ENCODE results near the gene PARD3B.

Gene PARD3B

DNA sequence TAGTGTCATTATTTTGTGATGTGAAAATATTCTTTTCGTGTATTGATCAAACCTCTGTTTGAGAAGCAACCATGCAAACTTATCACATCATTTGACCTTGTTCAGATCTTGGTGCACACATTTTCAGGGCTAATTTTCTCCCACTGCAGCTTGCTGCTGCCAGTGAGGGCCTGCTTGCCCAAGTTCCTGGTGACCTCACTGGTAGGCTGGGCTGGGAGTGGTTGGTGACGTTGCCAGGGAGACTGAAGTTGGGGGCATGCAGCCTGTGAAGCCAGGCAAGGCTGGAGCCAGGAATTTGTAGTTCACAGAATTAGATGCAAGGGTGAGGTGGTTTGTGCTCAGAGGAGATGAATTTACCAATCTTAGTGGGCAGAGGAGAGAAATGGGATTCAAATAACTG lies 38.5 kb downstream of the PARD3B start:
- DNase-seq (ENCODE audit: insufficient read length, low spot score) (no peak), FAIRE-seq (no peak)
- TF ChIP-seq, protein P1, sequence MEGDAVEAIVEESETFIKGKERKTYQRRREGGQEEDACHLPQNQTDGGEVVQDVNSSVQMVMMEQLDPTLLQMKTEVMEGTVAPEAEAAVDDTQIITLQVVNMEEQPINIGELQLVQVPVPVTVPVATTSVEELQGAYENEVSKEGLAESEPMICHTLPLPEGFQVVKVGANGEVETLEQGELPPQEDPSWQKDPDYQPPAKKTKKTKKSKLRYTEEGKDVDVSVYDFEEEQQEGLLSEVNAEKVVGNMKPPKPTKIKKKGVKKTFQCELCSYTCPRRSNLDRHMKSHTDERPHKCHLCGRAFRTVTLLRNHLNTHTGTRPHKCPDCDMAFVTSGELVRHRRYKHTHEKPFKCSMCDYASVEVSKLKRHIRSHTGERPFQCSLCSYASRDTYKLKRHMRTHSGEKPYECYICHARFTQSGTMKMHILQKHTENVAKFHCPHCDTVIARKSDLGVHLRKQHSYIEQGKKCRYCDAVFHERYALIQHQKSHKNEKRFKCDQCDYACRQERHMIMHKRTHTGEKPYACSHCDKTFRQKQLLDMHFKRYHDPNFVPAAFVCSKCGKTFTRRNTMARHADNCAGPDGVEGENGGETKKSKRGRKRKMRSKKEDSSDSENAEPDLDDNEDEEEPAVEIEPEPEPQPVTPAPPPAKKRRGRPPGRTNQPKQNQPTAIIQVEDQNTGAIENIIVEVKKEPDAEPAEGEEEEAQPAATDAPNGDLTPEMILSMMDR (IDR thresholded peaks at IDR 0.05; ENCODE audit: insufficient read depth, missing control alignments) = no peak

DNA sequence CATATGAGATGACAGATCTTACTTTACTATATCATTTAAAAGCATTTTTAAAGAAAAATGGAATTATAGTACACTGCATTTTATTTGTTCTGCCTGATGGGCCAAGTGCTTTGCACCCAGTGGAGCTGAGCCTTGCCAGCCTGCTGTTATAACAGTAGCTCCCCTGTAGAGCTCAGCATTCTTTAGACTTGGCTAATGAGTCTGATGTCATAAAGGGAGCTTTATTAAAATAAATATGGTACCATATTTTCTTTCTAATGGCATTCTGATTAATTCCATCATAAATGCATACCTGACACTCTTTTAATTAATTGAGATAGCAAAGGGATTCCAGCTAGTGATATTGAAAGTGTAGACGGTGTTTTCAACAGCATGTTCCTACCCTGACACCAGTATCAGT lies 40.7 kb downstream of the PARD3B start:
- no peak for DNase-seq (ENCODE audit: insufficient read length, low spot score)
- no peak for FAIRE-seq
- TF ChIP-seq, protein P1 (IDR thresholded peaks at IDR 0.05; ENCODE audit: insufficient read depth, missing control alignments) = no peak

DNA sequence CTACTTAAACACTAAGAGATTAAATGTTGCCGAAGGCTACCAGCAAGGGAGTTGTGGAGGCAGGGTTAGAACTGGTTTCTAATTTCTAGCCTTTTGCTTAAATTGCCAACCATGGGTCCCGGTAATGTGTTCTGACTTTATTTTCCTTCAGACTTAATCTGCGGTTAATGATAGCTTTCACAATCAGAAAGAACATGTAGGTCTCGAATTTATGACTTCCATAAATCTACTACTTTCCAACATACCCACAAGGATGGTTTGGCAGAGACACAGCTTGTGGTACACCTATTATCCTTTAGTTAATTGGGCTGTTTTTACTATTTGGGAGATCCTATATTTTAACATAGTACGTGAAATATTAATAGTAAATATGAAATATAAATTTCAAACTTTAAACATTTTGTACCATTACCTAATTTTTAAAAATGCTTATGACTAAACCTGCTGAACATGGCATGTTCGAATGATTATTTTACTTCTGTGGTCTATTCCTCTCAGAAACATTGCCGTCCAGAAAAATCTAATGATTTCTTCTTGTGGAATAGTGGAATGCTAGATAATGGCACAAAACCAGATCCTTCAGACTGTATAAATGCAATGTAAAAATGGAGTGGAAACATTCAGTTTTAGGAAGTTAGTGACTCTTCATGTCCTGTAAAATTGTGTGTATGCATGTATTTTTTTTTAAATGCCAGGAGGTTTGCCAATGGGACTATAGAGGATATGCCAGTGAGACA lies 41.3 kb downstream of the PARD3B start:
- no peak for FAIRE-seq
- no peak for DNase-seq (ENCODE audit: insufficient read length, low spot score)
- TF ChIP-seq, protein P1 (IDR thresholded peaks at IDR 0.05; ENCODE audit: insufficient read depth, missing control alignments) = no peak

DNA sequence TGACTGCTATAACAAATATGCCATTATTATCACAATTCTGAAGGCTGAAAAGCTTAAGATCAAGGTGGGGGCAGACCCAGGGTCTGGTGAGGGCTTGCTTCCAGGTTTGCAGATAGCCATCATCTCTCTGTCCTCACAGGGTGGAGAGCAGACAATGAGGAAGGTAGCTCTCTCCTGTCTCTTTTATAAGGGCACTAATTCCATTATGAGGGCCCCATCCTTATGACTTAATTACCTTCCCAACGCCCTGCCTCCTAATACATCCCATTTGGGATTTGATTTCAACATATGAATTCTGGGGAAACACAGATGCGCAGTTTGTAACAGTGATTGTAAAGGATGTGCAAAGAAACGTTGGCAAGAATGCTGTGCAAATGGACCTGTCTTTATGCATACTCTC lies 44.8 kb downstream of the PARD3B start:
- TF ChIP-seq, protein P1 (IDR thresholded peaks at IDR 0.05; ENCODE audit: insufficient read depth, missing control alignments) = no peak
- FAIRE-seq (no peak), DNase-seq (ENCODE audit: insufficient read length, low spot score) (no peak)

DNA sequence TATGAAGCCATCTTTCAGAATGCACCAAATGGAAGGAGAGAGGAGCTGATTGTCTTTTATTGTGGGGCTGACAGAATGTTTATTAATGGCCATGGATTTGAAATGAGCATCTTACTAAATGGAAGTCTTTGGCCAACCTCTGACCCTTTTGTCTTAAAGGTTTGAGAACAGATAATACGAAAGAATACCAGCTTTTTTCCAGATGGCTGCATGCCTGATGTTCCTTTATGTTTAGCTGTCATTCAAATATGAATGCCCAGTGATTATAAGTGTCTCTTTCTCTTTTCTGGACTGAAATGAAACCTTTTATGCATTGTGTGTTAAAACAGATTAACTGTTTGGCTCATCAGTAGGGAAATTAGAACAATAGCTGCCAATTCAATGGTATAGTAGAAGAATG lies 46.0 kb downstream of the PARD3B start:
- FAIRE-seq (no peak), DNase-seq (ENCODE audit: insufficient read length, low spot score) (no peak)
- TF ChIP-seq, protein P1 (IDR thresholded peaks at IDR 0.05; ENCODE audit: insufficient read depth, missing control alignments) = no peak

DNA sequence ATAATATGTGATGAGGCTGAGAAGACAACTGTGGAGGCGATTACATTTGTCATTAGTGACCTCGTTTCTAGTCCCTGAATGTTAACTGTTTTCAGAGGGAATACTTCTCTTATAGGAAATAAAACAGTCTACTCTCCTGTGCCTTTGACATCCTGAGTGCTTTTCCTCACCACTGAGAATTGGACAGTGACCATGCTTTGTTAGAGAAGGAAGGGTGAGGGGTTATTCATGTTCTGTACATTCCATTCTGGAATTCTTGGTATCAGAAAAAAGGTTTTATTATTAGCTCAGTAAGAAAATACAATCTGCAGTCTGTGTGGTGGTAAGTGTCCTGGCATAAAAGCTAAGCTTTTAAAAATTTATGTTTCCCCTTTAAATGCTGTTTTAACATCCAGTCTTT lies 58.8 kb downstream of the PARD3B start:
- TF ChIP-seq, protein P1 (IDR thresholded peaks at IDR 0.05; ENCODE audit: insufficient read depth, missing control alignments) = no peak
- FAIRE-seq = no peak
- DNase-seq (ENCODE audit: insufficient read length, low spot score) = no peak

DNA sequence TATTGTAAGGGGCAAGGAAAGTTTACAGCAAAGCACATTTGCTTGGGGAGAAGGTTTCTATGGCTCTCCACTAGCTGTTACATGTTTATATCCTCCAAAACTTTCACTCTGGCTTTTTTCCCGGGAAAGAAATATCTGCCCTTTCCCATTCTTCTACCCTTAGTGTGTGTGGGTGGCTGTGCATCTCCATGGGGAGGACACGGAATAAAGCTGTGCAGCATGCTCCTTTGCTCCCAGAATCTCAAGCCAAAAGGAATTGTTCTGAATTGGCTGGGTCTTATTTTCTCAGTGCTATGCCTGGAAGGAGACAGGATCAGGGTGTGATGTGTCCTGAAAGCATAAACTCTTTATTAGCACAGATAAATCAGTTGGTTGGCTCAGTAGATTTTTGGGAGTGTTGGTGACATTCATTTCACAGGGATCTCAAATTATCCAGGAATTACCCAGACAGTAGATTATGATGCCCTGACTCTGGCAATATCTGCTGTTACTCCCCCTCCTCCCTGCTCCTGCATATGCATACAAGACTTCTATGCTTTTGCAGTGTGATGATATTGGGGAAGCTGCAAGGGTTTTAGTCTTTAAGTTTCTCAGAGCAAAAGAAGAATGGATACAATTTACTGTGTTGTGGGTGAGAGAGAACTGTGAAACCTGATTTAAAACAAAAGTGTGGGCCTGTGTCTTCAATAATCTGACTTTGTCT lies 63.1 kb downstream of the PARD3B start:
- TF ChIP-seq, protein P1 (IDR thresholded peaks at IDR 0.05; ENCODE audit: insufficient read depth, missing control alignments) = no peak
- FAIRE-seq = no peak
- DNase-seq (ENCODE audit: insufficient read length, low spot score) = no peak

All from D721Med (cell line).